ENCODE measurements around the gene RAMP3.
"Not testable (repeated sequence)": the region's sequence is repeated elsewhere in the genome, so short reads cannot be mapped to it uniquely, and the experiment has no call there.

The RAMP3 gene

GRCh38 chr7:45132708-45133320, 24.8 kb upstream of the RAMP3 start:
- DNase-seq = no peak

GRCh38 chr7:45133352-45133751, 24.2 kb upstream of the RAMP3 start:
- no peak for DNase-seq

GRCh38 chr7:45133877-45134276, 23.7 kb upstream of the RAMP3 start:
- DNase-seq = no peak

- peak; percentile 52 for DNase-seq
These were observed 21.2 kb upstream of the RAMP3 start for GRCh38 chr7:45136106-45137060.

DNA sequence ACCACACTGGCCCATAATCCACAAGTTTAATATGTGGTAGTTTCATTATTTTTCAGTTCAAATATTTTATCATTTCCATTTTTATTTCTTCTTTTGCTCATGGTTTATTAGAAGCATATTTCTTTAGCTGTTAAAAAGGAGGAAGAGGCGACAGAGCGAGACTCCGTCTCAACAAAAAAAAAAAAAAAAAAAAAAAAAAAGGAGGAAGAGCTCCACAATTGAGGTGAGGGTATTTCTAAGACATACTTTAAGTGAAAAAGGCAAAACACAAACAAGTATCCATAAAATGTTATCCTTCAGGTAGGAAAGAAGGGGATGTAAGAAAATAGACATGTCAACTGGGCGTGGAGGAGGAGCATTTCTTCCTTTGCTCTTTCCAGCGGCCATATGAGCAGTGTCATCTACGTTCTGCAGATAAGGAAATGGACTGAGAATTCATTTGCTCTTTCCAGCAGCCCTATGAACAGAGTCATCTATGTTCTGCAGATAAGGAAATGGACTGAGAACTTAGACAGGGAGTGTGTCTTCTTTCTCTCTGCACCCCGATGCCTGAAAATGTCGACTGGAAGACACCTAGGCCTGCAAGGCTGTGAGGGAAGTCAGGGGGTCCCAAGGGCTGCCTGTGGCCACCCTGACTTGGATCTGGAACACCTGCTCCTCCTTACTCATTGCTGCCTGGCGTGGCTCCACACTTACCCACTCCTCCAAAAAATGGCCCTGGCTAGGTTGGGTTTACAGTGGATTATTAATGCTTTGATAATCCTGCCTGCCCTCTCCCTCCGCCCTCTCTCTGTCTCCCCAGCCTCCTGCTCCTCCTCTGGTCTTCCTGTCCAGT, 18.9 kb upstream of the RAMP3 start:
- no peak for DNase-seq

DNA sequence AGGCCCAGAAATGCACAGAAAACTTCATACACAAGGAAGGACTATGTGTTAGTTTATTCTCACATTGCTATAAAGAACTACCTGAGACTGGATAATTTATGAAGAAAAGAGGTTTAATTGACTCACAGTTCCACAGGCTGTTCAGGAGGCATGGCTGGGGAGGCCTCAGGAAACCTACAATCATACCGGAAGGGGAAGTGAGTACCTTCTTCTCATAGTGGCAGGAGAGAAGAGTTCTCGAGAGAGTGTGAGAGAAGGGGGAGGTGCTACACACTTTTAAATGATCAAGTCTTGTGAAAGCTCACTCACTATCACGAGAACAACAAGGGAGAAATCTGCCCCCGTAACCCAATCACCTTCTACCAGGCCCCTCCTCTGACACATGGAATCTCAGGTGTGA, 16.8 kb upstream of the RAMP3 start:
- DNase-seq = no peak

GRCh38 chr7:45143616-45144015, 14.0 kb upstream of the RAMP3 start:
- DNase-seq = no peak

DNA sequence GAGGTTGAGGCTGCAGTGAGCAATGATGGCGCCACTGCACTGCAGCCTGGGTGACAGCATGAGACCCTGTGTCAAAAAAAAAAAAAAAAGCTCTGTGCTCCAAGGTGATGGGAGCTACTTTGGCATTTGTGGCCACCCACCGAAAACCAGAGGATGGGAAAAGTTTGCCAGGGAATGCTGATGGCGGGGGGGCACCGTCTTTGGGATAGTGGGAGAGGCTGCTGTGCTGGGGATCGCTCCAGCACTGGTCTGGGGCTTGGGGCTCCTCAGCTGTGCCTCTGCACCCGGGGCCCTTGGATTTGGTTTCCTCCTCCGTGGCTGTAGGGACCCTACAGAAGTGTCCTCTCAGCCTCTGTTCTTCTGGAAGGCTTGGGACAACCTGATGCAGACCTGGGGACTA, 11.7 kb upstream of the RAMP3 start:
- DNase-seq = no peak

- DNase-seq = no peak
These were observed 10.8 kb upstream of the RAMP3 start for GRCh38 chr7:45146531-45147379.

GRCh38 chr7:45147858-45148652, 9.5 kb upstream of the RAMP3 start:
- peak; percentile 31 for DNase-seq

- DNase-seq = peak; percentile 31
These were observed 9.0 kb upstream of the RAMP3 start for GRCh38 chr7:45148653-45148973.

DNA sequence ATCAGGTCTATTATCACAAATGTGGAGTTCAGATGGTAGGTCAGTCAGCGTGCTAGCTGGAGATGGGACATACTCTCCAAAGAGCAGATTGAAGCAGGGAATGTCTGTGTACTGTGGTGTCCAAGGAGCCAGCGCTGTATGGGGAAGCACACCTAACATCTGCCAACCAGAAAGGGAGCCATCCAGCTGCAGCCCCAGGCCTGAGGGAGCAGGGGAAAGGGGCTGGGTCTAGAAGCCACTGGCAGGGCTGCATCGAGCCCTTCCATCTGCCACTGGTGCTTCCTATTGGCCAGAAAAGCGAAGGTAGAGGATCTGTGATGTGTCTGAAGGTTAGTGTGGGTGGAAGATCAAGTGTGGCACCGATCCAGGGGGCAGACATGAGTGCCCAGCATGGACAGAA, 8.0 kb upstream of the RAMP3 start:
- no peak for DNase-seq

GRCh38 chr7:45150199-45150598, 7.4 kb upstream of the RAMP3 start:
- no peak for DNase-seq

GRCh38 chr7:45151131-45151684, 6.4 kb upstream of the RAMP3 start:
- DNase-seq = no peak

GRCh38 chr7:45151967-45152366, 5.6 kb upstream of the RAMP3 start:
- DNase-seq = no peak

GRCh38 chr7:45153233-45153632, 4.4 kb upstream of the RAMP3 start:
- DNase-seq = no peak

DNA sequence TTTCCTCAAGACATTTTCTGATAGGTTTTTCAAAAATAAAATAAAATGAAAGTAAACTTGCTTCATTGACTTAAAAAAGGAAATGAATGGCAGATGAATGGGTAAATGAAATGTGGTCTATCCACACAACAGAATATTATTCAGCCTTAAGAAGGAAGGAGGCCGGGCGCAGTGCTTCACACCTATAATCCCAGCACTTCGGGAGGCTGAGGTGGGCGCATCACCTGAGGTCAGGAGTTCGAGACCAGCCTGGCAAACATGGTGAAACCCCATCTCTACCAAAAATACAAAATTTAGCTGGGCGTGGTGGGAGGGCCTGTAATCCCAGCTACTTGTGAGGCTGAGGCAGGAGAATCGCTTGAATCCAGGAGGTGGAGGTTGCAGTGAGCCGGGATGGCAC, 3.7 kb upstream of the RAMP3 start:
- DNase-seq = not testable (repeated sequence)

GRCh38 chr7:45155357-45155900, 2.2 kb upstream of the RAMP3 start:
- no peak for DNase-seq

GRCh38 chr7:45155941-45156340, 1.6 kb upstream of the RAMP3 start:
- no peak for DNase-seq

- DNase-seq = no peak
These were observed 897 bp upstream of the RAMP3 start for GRCh38 chr7:45156516-45157272.

Data from DMS153 (cell line).